ENCODE results near the gene FOXP1. TPM values are rescaled to one million over a fixed set of nuclear protein-coding genes. Genes with fewer than 3 reads are reported as not detected.

FOXP1 gene
- total and polyA plus RNA-seq, 2 of the 8 experiments (the other 6 are each of a cell fraction or from before 2014, with no cell fraction given), result 13.9 to 25.4 TPM

DNA sequence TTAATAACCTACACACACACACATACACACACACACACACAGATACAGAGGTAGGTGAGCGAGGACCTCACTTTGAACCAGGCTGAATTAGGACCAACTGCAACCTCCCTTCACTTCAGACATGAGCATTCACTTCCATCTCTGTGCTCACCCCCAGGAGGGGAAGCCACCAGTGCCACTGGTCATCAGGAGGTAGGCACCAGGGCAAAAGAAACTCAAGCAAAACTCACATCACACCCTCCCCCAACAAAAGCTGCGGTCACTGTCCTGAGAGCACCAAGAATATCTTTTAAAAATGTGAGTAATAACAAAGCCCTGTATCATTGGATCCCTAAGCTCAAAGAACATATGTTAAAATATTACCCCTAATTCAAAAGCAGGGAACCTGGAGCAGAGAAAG lies 8.1 kb downstream of the FOXP1 start:
- no peak overlapping the region for H4K8ac ChIP-seq (ENCODE audit: extremely low read depth, insufficient read depth, low read length)
- CTCF ChIA-PET (ENCODE audit: partially characterized antibody), result interaction anchor here (0.7 to 1.4 kb wide), 3 partner anchors 82 to 110 kb away, joined by 3 to 5 read pairs (median 3); no protein-coding TSS in a partner anchor

More for the DNA sequence above, 8.1 kb downstream of the FOXP1 start:
- FAIRE-seq, result peak; percentile 7
- TF ChIP-seq FOSL1 (IDR thresholded peaks at IDR 0.05; ENCODE audit: insufficient read depth, low read depth, low read length), result no peak
- no peak for TF ChIP-seq SIX5 (IDR thresholded peaks at IDR 0.05; ENCODE audit: low read depth, low read length)
- no peak for TF ChIP-seq SIRT6 (IDR thresholded peaks at IDR 0.05; ENCODE audit: low read length)
- TF ChIP-seq KDM5A (IDR thresholded peaks at IDR 0.05; ENCODE audit: low read length), result no peak
- no peak for TF ChIP-seq GABPA (IDR thresholded peaks at IDR 0.05; ENCODE audit: borderline replicate concordance, insufficient read depth, low read length)
- TF ChIP-seq NRF1 (IDR thresholded peaks at IDR 0.05; ENCODE audit: low read depth, low read length), result no peak
- TF ChIP-seq YY1 (IDR thresholded peaks at IDR 0.05; ENCODE audit: low read depth, low read length), result no peak
- TF ChIP-seq CBX5 (IDR thresholded peaks at IDR 0.05; ENCODE audit: low read depth, low read length), result no peak
- TF ChIP-seq SP2 (IDR thresholded peaks at IDR 0.05; ENCODE audit: low read length), result no peak
- no peak for TF ChIP-seq TEAD4 (IDR thresholded peaks at IDR 0.05; ENCODE audit: low read depth, low read length)
- H3K4ac ChIP-seq (replicated peaks; ENCODE audit: insufficient read length, low read depth, low read length), result no peak overlapping the region
- no peak overlapping the region for H3K23ac ChIP-seq (ENCODE audit: insufficient read length)
- H2AK5ac ChIP-seq (ENCODE audit: low read depth, low read length), result no peak overlapping the region
- WGBS, 2 experiments (ENCODE audit: extremely low coverage in 1 of 2, insufficient coverage in 1 of 2, insufficient read length in 1 of 2, insufficient replicate concordance in 2 of 2, low coverage in 1 of 2, low lambda C conversion rate in 2 of 2, missing lambda C conversion rate in 1 of 2), result 94% methylated on average over 2 of the region's 2 CpGs; no CpG with 5 or more reads in 1 of the 2 experiments
- DNase-seq (ENCODE audit: low read depth in 1 of 2, low spot score in 2 of 2), result no peak
- H3K18ac ChIP-seq (ENCODE audit: extremely low read depth, low read length), result no peak overlapping the region
- H3K4me1 ChIP-seq (replicated peaks in 1 of 4; ENCODE audit: control insufficient read depth in 3 of 4, insufficient read depth in 4 of 4, low read length in 3 of 4), result peaks cover 0 to 8% (median 4%) of the 10 kb centered on the region in 4 experiments; a peak in 4 of 7 replicates
- H3K23me2 ChIP-seq (ENCODE audit: low read depth, low read length), result no peaks in the 10 kb centered on the region
- no peak overlapping the region for H3K56ac ChIP-seq (replicated peaks; ENCODE audit: insufficient read length, low read depth, low read length)
- no peak overlapping the region for H2AFZ ChIP-seq (ENCODE audit: low read length)
- H3K9ac ChIP-seq (replicated peaks in 1 of 4; ENCODE audit: extremely low read depth in 1 of 4, low read depth in 3 of 4, low read length in 3 of 4), result no peak overlapping the region
- no peak overlapping the region for H2BK20ac ChIP-seq (ENCODE audit: low read length)
- no peak overlapping the region for H4K91ac ChIP-seq (replicated peaks; ENCODE audit: insufficient read length, low read length)
- no peak overlapping the region for H3K27ac ChIP-seq (ENCODE audit: low read depth, low read length)
- no peak overlapping the region for H4K5ac ChIP-seq (ENCODE audit: insufficient read length, low read depth, low read length)
- POLR2A ChIA-PET (ENCODE audit: partially characterized antibody), result no interaction called here
- H4K20me1 ChIP-seq (replicated peaks in 1 of 2; ENCODE audit: control insufficient read depth in 1 of 2, insufficient read depth in 2 of 2, low read length in 2 of 2), result no peaks in the 10 kb centered on the region
- H3K4me3 ChIP-seq (ENCODE audit: extremely low read depth in 1 of 4, insufficient read depth in 2 of 4, low read depth in 3 of 4, low read length in 4 of 4), result no peak overlapping the region
- no peaks in the 10 kb centered on the region for H3K79me1 ChIP-seq (ENCODE audit: low read depth, low read length)
- H3K4me2 ChIP-seq (ENCODE audit: insufficient read depth in 1 of 2, low read depth in 2 of 2, low read length in 2 of 2), result no peak overlapping the region
- no peak overlapping the region for H2BK5ac ChIP-seq (ENCODE audit: low read depth, low read length)
- H2BK15ac ChIP-seq (ENCODE audit: low read length), result no peak overlapping the region
- H3K36me3 ChIP-seq (ENCODE audit: control insufficient read depth in 2 of 4, insufficient read depth in 4 of 4, low read length in 3 of 4), result no peaks in the 10 kb centered on the region
- H3K9me3 ChIP-seq (ENCODE audit: insufficient read depth in 2 of 2, low read depth in 1 of 2, low read length in 1 of 2), result no peaks in the 10 kb centered on the region
- H3K14ac ChIP-seq (ENCODE audit: insufficient read length), result no peak overlapping the region
- H2BK120ac ChIP-seq (replicated peaks; ENCODE audit: low read depth, low read length), result no peak overlapping the region
- H3K79me2 ChIP-seq (ENCODE audit: control insufficient read depth in 1 of 2, insufficient read depth in 2 of 2, low read length in 2 of 2), result no peaks in the 10 kb centered on the region
- peaks cover 0 to 4% (median 3%) of the 10 kb centered on the region in 4 experiments; a peak in 5 of 7 replicates for H3K27me3 ChIP-seq (replicated peaks in 1 of 4; ENCODE audit: control insufficient read depth in 3 of 4, extremely low read depth in 1 of 4, insufficient read depth in 3 of 4, low read length in 3 of 4)
- H2BK12ac ChIP-seq (ENCODE audit: low read depth, low read length), result no peak overlapping the region

Data from H1 (cell line).